ENCODE measurements around the gene PIK3R1. TPM values are rescaled to one million over a fixed set of nuclear protein-coding genes. Genes with fewer than 3 reads are reported as not detected.

The PIK3R1 gene
- polyA plus RNA-seq, 1 donor, result 61.7 TPM

GRCh38 chr5:68237715-68238114, 22.2 kb downstream of the PIK3R1 start:
- DNase-seq, result no peak
- H3K27me3 ChIP-seq (ENCODE audit: control insufficient read depth, insufficient read depth, low read length), result no peaks in the 10 kb centered on the region
- no peaks in the 10 kb centered on the region for H3K9me3 ChIP-seq (ENCODE audit: control insufficient read depth, low read depth, low read length)
- 83% methylated on average over 1 of the region's 2 CpGs for WGBS (ENCODE audit: insufficient coverage, low lambda C conversion rate)
- H3K27ac ChIP-seq (ENCODE audit: low read length), result no peak overlapping the region
- peaks cover 11% of the 10 kb centered on the region for H3K36me3 ChIP-seq (ENCODE audit: control insufficient read depth, insufficient read depth, low read length)
- peaks cover 11% of the 10 kb centered on the region for H3K4me1 ChIP-seq (ENCODE audit: control insufficient read depth, insufficient read depth, low read length)
- no peak overlapping the region for H3K4me3 ChIP-seq (ENCODE audit: low read length)

GRCh38 chr5:68239487-68239886, 23.9 kb downstream of the PIK3R1 start:
- Histone ChIP-seq H3K4me3 (ENCODE audit: low read length) (no peak overlapping the region), H3K36me3 (ENCODE audit: control insufficient read depth, insufficient read depth, low read length) (peaks cover 12% of the 10 kb centered on the region), H3K9me3 (ENCODE audit: control insufficient read depth, low read depth, low read length) (no peaks in the 10 kb centered on the region), H3K4me1 (ENCODE audit: control insufficient read depth, insufficient read depth, low read length) (peaks cover 11% of the 10 kb centered on the region), H3K27ac (ENCODE audit: low read length) (peak overlapping the region; percentile 79), H3K27me3 (ENCODE audit: control insufficient read depth, insufficient read depth, low read length) (no peaks in the 10 kb centered on the region)
- WGBS (ENCODE audit: insufficient coverage, low lambda C conversion rate), result no CpG with 5 or more reads among the region's 7 CpGs
- DNase-seq, result peak; percentile 90 to 95

- Histone ChIP-seq H3K27me3 (ENCODE audit: control insufficient read depth, insufficient read depth, low read length) (no peaks in the 10 kb centered on the region), H3K9me3 (ENCODE audit: control insufficient read depth, low read depth, low read length) (no peaks in the 10 kb centered on the region), H3K4me1 (ENCODE audit: control insufficient read depth, insufficient read depth, low read length) (peaks cover 11% of the 10 kb centered on the region), H3K27ac (ENCODE audit: low read length) (peak overlapping the region; percentile 79), H3K36me3 (ENCODE audit: control insufficient read depth, insufficient read depth, low read length) (peaks cover 9% of the 10 kb centered on the region), H3K4me3 (ENCODE audit: low read length) (no peak overlapping the region)
- no peak for DNase-seq
Observed at GRCh38 chr5:68240202-68240601, 24.6 kb downstream of the PIK3R1 start.

DNA sequence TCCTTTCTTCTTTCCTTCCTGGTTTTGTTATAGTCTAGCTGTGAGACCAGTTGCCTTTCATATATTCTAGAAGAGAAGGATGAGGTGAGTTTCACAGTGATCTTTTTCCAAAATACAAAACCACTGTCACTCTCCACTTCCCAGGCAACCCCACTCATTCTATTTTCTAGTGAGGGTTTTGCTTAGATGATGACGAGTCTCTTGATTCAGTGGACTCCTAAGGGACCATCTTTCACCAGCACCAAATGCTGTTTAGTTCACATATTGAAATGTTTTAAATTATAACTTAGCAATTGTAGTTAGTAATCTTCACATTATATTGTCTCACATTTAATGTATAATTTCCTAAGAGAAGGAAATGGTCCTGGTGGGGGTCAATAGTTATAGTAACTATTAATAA, 25.2 kb downstream of the PIK3R1 start:
- peak overlapping the region; percentile 79 for H3K27ac ChIP-seq (ENCODE audit: low read length)
- no peaks in the 10 kb centered on the region for H3K27me3 ChIP-seq (ENCODE audit: control insufficient read depth, insufficient read depth, low read length)
- peaks cover 9% of the 10 kb centered on the region for H3K36me3 ChIP-seq (ENCODE audit: control insufficient read depth, insufficient read depth, low read length)
- H3K9me3 ChIP-seq (ENCODE audit: control insufficient read depth, low read depth, low read length), result no peaks in the 10 kb centered on the region
- H3K4me1 ChIP-seq (ENCODE audit: control insufficient read depth, insufficient read depth, low read length), result peaks cover 11% of the 10 kb centered on the region
- H3K4me3 ChIP-seq (ENCODE audit: low read length), result no peak overlapping the region
- WGBS (ENCODE audit: insufficient coverage, low lambda C conversion rate), result 71% methylated on average over 1 of the region's 1 CpG
- DNase-seq, result no peak

GRCh38 chr5:68242743-68243142, 27.2 kb downstream of the PIK3R1 start:
- Histone ChIP-seq H3K4me3 (ENCODE audit: low read length) (no peak overlapping the region), H3K9me3 (ENCODE audit: control insufficient read depth, low read depth, low read length) (no peaks in the 10 kb centered on the region), H3K4me1 (ENCODE audit: control insufficient read depth, insufficient read depth, low read length) (peaks cover 7% of the 10 kb centered on the region), H3K27me3 (ENCODE audit: control insufficient read depth, insufficient read depth, low read length) (no peaks in the 10 kb centered on the region), H3K36me3 (ENCODE audit: control insufficient read depth, insufficient read depth, low read length) (peaks cover 11% of the 10 kb centered on the region), H3K27ac (ENCODE audit: low read length) (no peak overlapping the region)
- DNase-seq, result no peak
- no CpG with 5 or more reads among the region's 5 CpGs for WGBS (ENCODE audit: insufficient coverage, low lambda C conversion rate)

- no CpG with 5 or more reads among the region's 2 CpGs for WGBS (ENCODE audit: insufficient coverage, low lambda C conversion rate)
- Histone ChIP-seq H3K36me3 (ENCODE audit: control insufficient read depth, insufficient read depth, low read length) (peaks cover 11% of the 10 kb centered on the region), H3K27me3 (ENCODE audit: control insufficient read depth, insufficient read depth, low read length) (no peaks in the 10 kb centered on the region), H3K4me1 (ENCODE audit: control insufficient read depth, insufficient read depth, low read length) (peaks cover 7% of the 10 kb centered on the region), H3K4me3 (ENCODE audit: low read length) (no peak overlapping the region), H3K9me3 (ENCODE audit: control insufficient read depth, low read depth, low read length) (no peaks in the 10 kb centered on the region), H3K27ac (ENCODE audit: low read length) (no peak overlapping the region)
- no peak for DNase-seq
Observed at GRCh38 chr5:68243251-68243650, 27.7 kb downstream of the PIK3R1 start.

DNA sequence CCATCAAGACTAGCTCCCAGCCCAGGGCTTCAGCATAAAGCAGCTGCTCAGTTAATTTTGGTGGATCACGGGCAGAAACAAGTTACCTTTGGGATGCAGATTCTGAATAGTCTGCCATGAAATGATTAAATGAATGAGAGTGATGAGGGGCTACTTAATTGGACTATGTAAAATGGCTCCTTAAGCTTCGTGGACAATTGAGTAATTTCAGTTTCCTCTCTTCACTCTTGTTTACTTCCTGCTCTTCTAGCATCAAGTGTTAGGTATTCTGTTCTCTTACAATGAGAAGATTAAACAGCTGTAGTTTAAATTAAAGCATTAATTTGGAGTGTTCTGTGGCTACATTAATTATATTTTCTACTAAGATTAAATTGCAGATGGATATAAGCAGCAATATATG, 28.1 kb downstream of the PIK3R1 start:
- Histone ChIP-seq H3K9me3 (ENCODE audit: control insufficient read depth, low read depth, low read length) (no peaks in the 10 kb centered on the region), H3K4me1 (ENCODE audit: control insufficient read depth, insufficient read depth, low read length) (peaks cover 7% of the 10 kb centered on the region), H3K27me3 (ENCODE audit: control insufficient read depth, insufficient read depth, low read length) (no peaks in the 10 kb centered on the region), H3K4me3 (ENCODE audit: low read length) (no peak overlapping the region), H3K27ac (ENCODE audit: low read length) (no peak overlapping the region), H3K36me3 (ENCODE audit: control insufficient read depth, insufficient read depth, low read length) (peaks cover 11% of the 10 kb centered on the region)
- WGBS (ENCODE audit: insufficient coverage, low lambda C conversion rate), result no CpG with 5 or more reads among the region's 2 CpGs
- DNase-seq, result no peak

- no CpG with 5 or more reads among the region's 3 CpGs for WGBS (ENCODE audit: insufficient coverage, low lambda C conversion rate)
- Histone ChIP-seq H3K27me3 (ENCODE audit: control insufficient read depth, insufficient read depth, low read length) (no peaks in the 10 kb centered on the region), H3K36me3 (ENCODE audit: control insufficient read depth, insufficient read depth, low read length) (peaks cover 15% of the 10 kb centered on the region), H3K27ac (ENCODE audit: low read length) (no peak overlapping the region), H3K4me1 (ENCODE audit: control insufficient read depth, insufficient read depth, low read length) (peaks cover 9% of the 10 kb centered on the region), H3K4me3 (ENCODE audit: low read length) (no peak overlapping the region), H3K9me3 (ENCODE audit: control insufficient read depth, low read depth, low read length) (no peaks in the 10 kb centered on the region)
- DNase-seq, result no peak
Observed at GRCh38 chr5:68245319-68245718, 29.8 kb downstream of the PIK3R1 start.

GRCh38 chr5:68246802-68247201, 31.2 kb downstream of the PIK3R1 start:
- Histone ChIP-seq H3K4me1 (ENCODE audit: control insufficient read depth, insufficient read depth, low read length) (peaks cover 21% of the 10 kb centered on the region), H3K27ac (ENCODE audit: low read length) (no peak overlapping the region), H3K4me3 (ENCODE audit: low read length) (no peak overlapping the region), H3K36me3 (ENCODE audit: control insufficient read depth, insufficient read depth, low read length) (peaks cover 15% of the 10 kb centered on the region), H3K27me3 (ENCODE audit: control insufficient read depth, insufficient read depth, low read length) (no peaks in the 10 kb centered on the region), H3K9me3 (ENCODE audit: control insufficient read depth, low read depth, low read length) (no peaks in the 10 kb centered on the region)
- no CpG with 5 or more reads among the region's 3 CpGs for WGBS (ENCODE audit: insufficient coverage, low lambda C conversion rate)
- DNase-seq, result no peak

- Histone ChIP-seq H3K27ac (ENCODE audit: low read length) (no peak overlapping the region), H3K4me1 (ENCODE audit: control insufficient read depth, insufficient read depth, low read length) (peaks cover 29% of the 10 kb centered on the region), H3K4me3 (ENCODE audit: low read length) (no peak overlapping the region), H3K36me3 (ENCODE audit: control insufficient read depth, insufficient read depth, low read length) (peaks cover 11% of the 10 kb centered on the region), H3K27me3 (ENCODE audit: control insufficient read depth, insufficient read depth, low read length) (no peaks in the 10 kb centered on the region), H3K9me3 (ENCODE audit: control insufficient read depth, low read depth, low read length) (no peaks in the 10 kb centered on the region)
- WGBS (ENCODE audit: insufficient coverage, low lambda C conversion rate), result no CpG with 5 or more reads among the region's 3 CpGs
- DNase-seq, result no peak
Observed at GRCh38 chr5:68247627-68248026, 32.1 kb downstream of the PIK3R1 start.

- Histone ChIP-seq H3K27ac (ENCODE audit: low read length) (no peak overlapping the region), H3K36me3 (ENCODE audit: control insufficient read depth, insufficient read depth, low read length) (peaks cover 5% of the 10 kb centered on the region), H3K4me3 (ENCODE audit: low read length) (no peak overlapping the region), H3K9me3 (ENCODE audit: control insufficient read depth, low read depth, low read length) (no peaks in the 10 kb centered on the region), H3K27me3 (ENCODE audit: control insufficient read depth, insufficient read depth, low read length) (no peaks in the 10 kb centered on the region), H3K4me1 (ENCODE audit: control insufficient read depth, insufficient read depth, low read length) (peaks cover 29% of the 10 kb centered on the region)
- 50% methylated on average over 1 of the region's 2 CpGs for WGBS (ENCODE audit: insufficient coverage, low lambda C conversion rate)
- DNase-seq, result no peak
Observed at GRCh38 chr5:68248896-68249295, 33.3 kb downstream of the PIK3R1 start.
